Rectal smooth muscle tissue (tissue), 1 donor: ENCODE results near the gene COL4A6.
"Not testable (repeated sequence)": the region's sequence is repeated elsewhere in the genome, so short reads cannot be mapped to it uniquely, and the experiment has no call there.

Experiments used
- H3K27ac ChIP-seq: one replicate; pipeline ENCODE4 v1.7.0; 2013; ENCODE audit warnings: low read depth, low read length, inconsistent platforms
- H3K27me3 ChIP-seq: one replicate; pipeline ENCODE4 v1.7.0; 2013; ENCODE audit warnings: low read length; ENCODE audit not compliant: control insufficient read depth, insufficient read depth
- H3K36me3 ChIP-seq: one replicate; pipeline ENCODE4 v1.7.0; 2013; ENCODE audit warnings: low read length; ENCODE audit not compliant: control insufficient read depth, insufficient read depth
- H3K4me1 ChIP-seq: one replicate; pipeline ENCODE4 v1.7.0; 2013; ENCODE audit warnings: low read length; ENCODE audit not compliant: control insufficient read depth, insufficient read depth
- H3K4me3 ChIP-seq: one replicate; pipeline ENCODE4 v1.7.0; 2013; ENCODE audit warnings: low read length
- H3K9ac ChIP-seq: one replicate; pipeline ENCODE4 v1.7.0; 2013; ENCODE audit warnings: low read length

The COL4A6 gene

GRCh38 chrX:108438110-108438623, at the start of gene COL4A6:
COL4A6 (minus strand) TSS chrX:108438422; CDS start chrX:108438196, 226 bp downstream.
- Histone ChIP-seq H3K4me1 (no peaks in the 10 kb centered on the region), H3K36me3 (no peaks in the 10 kb centered on the region), H3K27ac (no peak within 1 kb of the TSS), H3K27me3 (peaks cover 5% of the 10 kb centered on the region), H3K4me3 (peak within 1 kb of the TSS; percentile 22), H3K9ac (no peak within 1 kb of the TSS)

- H3K4me1 ChIP-seq, result no peaks in the 10 kb centered on the region
- no peaks in the 10 kb centered on the region for H3K27me3 ChIP-seq
- no peaks in the 10 kb centered on the region for H3K36me3 ChIP-seq
- H3K9ac ChIP-seq, result no peak overlapping the region
- H3K4me3 ChIP-seq, result no peak overlapping the region
- no peak overlapping the region for H3K27ac ChIP-seq
These were observed 47.7 kb upstream of the COL4A6 start for GRCh38 chrX:108485960-108486359.

GRCh38 chrX:108484251-108484650, 46.0 kb upstream of the COL4A6 start:
- Histone ChIP-seq H3K4me1 (no peaks in the 10 kb centered on the region), H3K9ac (no peak overlapping the region), H3K36me3 (no peaks in the 10 kb centered on the region), H3K27me3 (no peaks in the 10 kb centered on the region), H3K27ac (no peak overlapping the region), H3K4me3 (no peak overlapping the region)

- H3K36me3 ChIP-seq, H3K4me1 ChIP-seq, H3K4me3 ChIP-seq, H3K9ac ChIP-seq, H3K27me3 ChIP-seq, H3K27ac ChIP-seq: not testable (repeated sequence)
These were observed 43.3 kb upstream of the COL4A6 start for GRCh38 chrX:108481528-108481927.

- Histone ChIP-seq H3K27ac (no peak overlapping the region), H3K4me1 (no peaks in the 10 kb centered on the region), H3K4me3 (no peak overlapping the region), H3K27me3 (no peaks in the 10 kb centered on the region), H3K36me3 (no peaks in the 10 kb centered on the region), H3K9ac (no peak overlapping the region)
These were observed 35.8 kb upstream of the COL4A6 start for GRCh38 chrX:108473979-108474378.

- H3K9ac ChIP-seq, result no peak overlapping the region
- H3K36me3 ChIP-seq, result no peaks in the 10 kb centered on the region
- no peak overlapping the region for H3K27ac ChIP-seq
- H3K27me3 ChIP-seq, result no peaks in the 10 kb centered on the region
- no peak overlapping the region for H3K4me3 ChIP-seq
- H3K4me1 ChIP-seq, result no peaks in the 10 kb centered on the region
These were observed 30.3 kb upstream of the COL4A6 start for GRCh38 chrX:108468486-108468885.

GRCh38 chrX:108464604-108465003, 26.4 kb upstream of the COL4A6 start:
- Histone ChIP-seq H3K9ac (no peak overlapping the region), H3K27ac (no peak overlapping the region), H3K27me3 (no peaks in the 10 kb centered on the region), H3K4me1 (no peaks in the 10 kb centered on the region), H3K36me3 (no peaks in the 10 kb centered on the region), H3K4me3 (no peak overlapping the region)

- Histone ChIP-seq H3K36me3 (no peaks in the 10 kb centered on the region), H3K4me3 (no peak overlapping the region), H3K27ac (no peak overlapping the region), H3K9ac (no peak overlapping the region), H3K27me3 (no peaks in the 10 kb centered on the region), H3K4me1 (no peaks in the 10 kb centered on the region)
These were observed 18.8 kb upstream of the COL4A6 start for GRCh38 chrX:108456971-108457477.

- Histone ChIP-seq H3K27me3 (no peaks in the 10 kb centered on the region), H3K27ac (no peak overlapping the region), H3K4me3 (no peak overlapping the region), H3K4me1 (no peaks in the 10 kb centered on the region), H3K9ac (no peak overlapping the region), H3K36me3 (no peaks in the 10 kb centered on the region)
These were observed 15.6 kb upstream of the COL4A6 start for GRCh38 chrX:108453841-108454240.

GRCh38 chrX:108447303-108447702, 9.1 kb upstream of the COL4A6 start:
- no peak overlapping the region for H3K27ac ChIP-seq
- no peak overlapping the region for H3K9ac ChIP-seq
- no peaks in the 10 kb centered on the region for H3K36me3 ChIP-seq
- H3K27me3 ChIP-seq, result no peaks in the 10 kb centered on the region
- no peak overlapping the region for H3K4me3 ChIP-seq
- H3K4me1 ChIP-seq, result no peaks in the 10 kb centered on the region

GRCh38 chrX:108442901-108443464, 4.8 kb upstream of the COL4A6 start:
- no peaks in the 10 kb centered on the region for H3K4me1 ChIP-seq
- no peak overlapping the region for H3K9ac ChIP-seq
- no peak overlapping the region for H3K4me3 ChIP-seq
- H3K27me3 ChIP-seq, result peaks cover 3% of the 10 kb centered on the region
- no peaks in the 10 kb centered on the region for H3K36me3 ChIP-seq
- H3K27ac ChIP-seq, result no peak overlapping the region

- Histone ChIP-seq H3K4me3 (peak overlapping the region; percentile 24), H3K4me1 (no peaks in the 10 kb centered on the region), H3K9ac (no peak overlapping the region), H3K27ac (no peak overlapping the region), H3K36me3 (no peaks in the 10 kb centered on the region), H3K27me3 (peaks cover 5% of the 10 kb centered on the region)
These were observed 1.9 kb upstream of the COL4A6 start for GRCh38 chrX:108439961-108440696.
